AG08395 (cell line): ENCODE data around the gene KRTAP4-8.
"Not testable (repeated sequence)": the region's sequence is repeated elsewhere in the genome, so short reads cannot be mapped to it uniquely, and the experiment has no call there.

Experiments used
- DNase-seq: peaks from one replicate; pipeline ENCODE4 v3.0.0; 2012; ENCODE audit warnings: mixed read lengths, low spot score

The KRTAP4-8 gene

GRCh38 chr17:41098042-41098441 lies at the start of gene KRTAP4-8:
Gene KRTAP4-8 (minus strand): TSS chr17:41098142. CDS start chr17:41098084, 58 bp downstream.
- DNase-seq = no peak

GRCh38 chr17:41145261-41145660 lies 47.3 kb upstream of the KRTAP4-8 start:
- no peak for DNase-seq

GRCh38 chr17:41144846-41145245 lies 46.9 kb upstream of the KRTAP4-8 start:
- DNase-seq = no peak

GRCh38 chr17:41141361-41141760 lies 43.4 kb upstream of the KRTAP4-8 start:
- no peak for DNase-seq

GRCh38 chr17:41140360-41141131 lies 42.6 kb upstream of the KRTAP4-8 start, which contains the start of gene KRTAP4-6:
Gene KRTAP4-6 (minus strand): TSS chr17:41140544. CDS start chr17:41140487, 57 bp downstream.
- DNase-seq = peak; percentile 72

GRCh38 chr17:41139865-41140264 lies 41.9 kb upstream of the KRTAP4-8 start:
- DNase-seq = not testable (repeated sequence)

GRCh38 chr17:41133880-41134735 lies 36.2 kb upstream of the KRTAP4-8 start:
- DNase-seq = no peak

GRCh38 chr17:41131979-41132378 lies 34.0 kb upstream of the KRTAP4-8 start:
- DNase-seq = peak; percentile 29

GRCh38 chr17:41127371-41127770 lies 29.4 kb upstream of the KRTAP4-8 start:
- DNase-seq = no peak

GRCh38 chr17:41126412-41126811 lies 28.5 kb upstream of the KRTAP4-8 start:
- no peak for DNase-seq

GRCh38 chr17:41125064-41125463 lies 27.1 kb upstream of the KRTAP4-8 start:
- DNase-seq = no peak

- not testable (repeated sequence) for DNase-seq
Measured at GRCh38 chr17:41123991-41124371, 26.0 kb upstream of the KRTAP4-8 start, which contains the start of gene KRTAP4-12. Gene KRTAP4-12 (minus strand): TSS chr17:41124182. CDS start chr17:41124122, 60 bp downstream.

- DNase-seq = not testable (repeated sequence)
Measured at GRCh38 chr17:41123292-41123990, 25.5 kb upstream of the KRTAP4-8 start.

- DNase-seq = no peak
Measured at GRCh38 chr17:41121742-41122141, 23.8 kb upstream of the KRTAP4-8 start.

- not testable (repeated sequence) for DNase-seq
Measured at GRCh38 chr17:41119696-41120690, 22.1 kb upstream of the KRTAP4-8 start.

- no peak for DNase-seq
Measured at GRCh38 chr17:41118721-41119120, 20.8 kb upstream of the KRTAP4-8 start.

GRCh38 chr17:41117846-41118386 lies 20.0 kb upstream of the KRTAP4-8 start, which contains the start of gene KRTAP4-11:
Gene KRTAP4-11 (minus strand): TSS chr17:41118373. CDS start chr17:41118315, 58 bp downstream.
- DNase-seq = not testable (repeated sequence)

- no peak for DNase-seq
Measured at GRCh38 chr17:41116297-41116696, 18.4 kb upstream of the KRTAP4-8 start.

GRCh38 chr17:41111151-41111885 lies 13.4 kb upstream of the KRTAP4-8 start:
- DNase-seq = no peak
